ENCODE results near the gene CYP27C1.
A peak's percentile ranks its signal among the peaks of the same experiment; 100 is the strongest.

CYP27C1 gene

DNA sequence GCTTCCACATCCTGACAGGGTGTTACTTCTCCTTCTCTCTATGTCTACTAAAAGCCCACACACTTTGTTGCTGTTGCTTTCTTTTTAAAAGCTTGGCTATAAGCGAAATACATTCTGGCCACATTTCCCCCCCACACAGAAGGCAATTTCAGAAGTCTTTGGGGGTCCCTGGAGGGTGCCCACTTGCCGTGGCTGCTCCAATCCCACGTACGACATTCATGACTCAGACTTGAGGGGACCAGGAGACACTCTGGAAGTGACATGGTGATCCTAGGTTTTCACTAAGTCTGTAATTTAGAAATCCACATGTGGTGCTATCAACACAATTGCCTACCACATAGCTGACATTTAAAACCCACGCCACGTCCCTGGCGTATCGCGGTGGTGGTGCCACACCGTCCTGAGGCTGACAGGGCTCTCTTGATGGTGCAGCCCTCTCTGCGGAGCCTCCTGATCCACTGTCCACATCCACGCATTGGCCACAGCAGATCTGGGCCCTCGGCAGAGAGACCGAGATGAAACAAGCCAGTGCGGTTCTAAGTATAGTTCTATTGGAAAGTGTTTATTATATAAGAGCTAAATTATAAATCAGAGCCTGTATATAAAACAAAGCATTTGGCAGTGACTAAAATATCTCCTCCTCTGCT is 42.4 kb downstream of the CYP27C1 start:
- in situ Hi-C loops (cut with MboI; ENCODE audit: low pct_unique_long_range_greater_than_20kb, low sequenced_read_pairs, unreplicated experiment): no loop called here
- TF ChIP-seq, protein P1, sequence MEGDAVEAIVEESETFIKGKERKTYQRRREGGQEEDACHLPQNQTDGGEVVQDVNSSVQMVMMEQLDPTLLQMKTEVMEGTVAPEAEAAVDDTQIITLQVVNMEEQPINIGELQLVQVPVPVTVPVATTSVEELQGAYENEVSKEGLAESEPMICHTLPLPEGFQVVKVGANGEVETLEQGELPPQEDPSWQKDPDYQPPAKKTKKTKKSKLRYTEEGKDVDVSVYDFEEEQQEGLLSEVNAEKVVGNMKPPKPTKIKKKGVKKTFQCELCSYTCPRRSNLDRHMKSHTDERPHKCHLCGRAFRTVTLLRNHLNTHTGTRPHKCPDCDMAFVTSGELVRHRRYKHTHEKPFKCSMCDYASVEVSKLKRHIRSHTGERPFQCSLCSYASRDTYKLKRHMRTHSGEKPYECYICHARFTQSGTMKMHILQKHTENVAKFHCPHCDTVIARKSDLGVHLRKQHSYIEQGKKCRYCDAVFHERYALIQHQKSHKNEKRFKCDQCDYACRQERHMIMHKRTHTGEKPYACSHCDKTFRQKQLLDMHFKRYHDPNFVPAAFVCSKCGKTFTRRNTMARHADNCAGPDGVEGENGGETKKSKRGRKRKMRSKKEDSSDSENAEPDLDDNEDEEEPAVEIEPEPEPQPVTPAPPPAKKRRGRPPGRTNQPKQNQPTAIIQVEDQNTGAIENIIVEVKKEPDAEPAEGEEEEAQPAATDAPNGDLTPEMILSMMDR (IDR thresholded peaks at IDR 0.05; ENCODE audit: extremely low read depth, insufficient read depth, missing control alignments): no peak
- no peak for DNase-seq (ENCODE audit: low spot score)

DNA sequence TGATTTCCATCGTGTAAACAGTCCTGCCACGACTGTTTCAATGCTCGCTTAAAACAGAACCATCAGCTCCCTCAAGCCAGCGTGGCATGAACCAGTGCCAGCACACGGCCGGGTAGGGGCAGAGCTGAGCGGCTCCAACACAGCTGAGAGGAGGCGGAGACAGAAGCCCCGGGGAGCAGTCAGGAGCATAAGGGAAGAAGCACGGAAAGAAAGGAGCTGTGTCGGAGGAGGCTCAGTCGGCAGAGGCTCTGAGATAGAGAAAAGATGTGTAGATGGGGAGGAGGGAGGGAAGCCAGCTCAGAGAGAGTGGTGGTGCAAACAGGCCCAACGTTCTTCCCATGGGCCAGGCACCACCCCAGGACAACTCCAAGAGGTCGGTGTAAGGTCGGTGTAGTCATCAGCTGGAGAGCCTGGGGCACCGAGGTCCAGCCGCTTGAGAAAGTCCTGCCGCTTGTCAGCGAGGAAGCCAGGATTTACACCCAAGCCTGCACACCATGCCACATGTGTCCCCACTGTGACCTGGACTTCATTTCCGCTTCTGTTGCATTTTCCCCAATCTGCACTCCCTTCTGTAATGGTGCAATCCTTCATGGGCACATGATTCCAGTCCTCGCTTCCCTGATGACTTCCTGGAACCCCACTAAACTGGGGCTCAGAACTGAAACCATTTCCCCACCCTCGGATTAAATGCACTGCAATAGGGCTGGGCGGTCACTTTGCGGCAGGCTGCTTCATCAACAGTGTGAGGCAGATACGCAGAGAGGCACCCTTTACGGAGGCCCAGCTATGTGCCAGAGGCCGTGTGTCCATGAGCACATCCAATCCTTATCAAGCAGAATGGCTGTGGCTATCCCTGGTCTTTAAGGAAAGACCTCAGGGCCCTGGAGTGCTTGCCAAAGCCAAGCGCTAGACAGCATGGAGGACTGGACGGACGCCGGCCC is 43.5 kb downstream of the CYP27C1 start:
- TF ChIP-seq, protein P1 (IDR thresholded peaks at IDR 0.05; ENCODE audit: extremely low read depth, insufficient read depth, missing control alignments): no peak
- in situ Hi-C loops (cut with MboI; ENCODE audit: low pct_unique_long_range_greater_than_20kb, low sequenced_read_pairs, unreplicated experiment): no loop called here
- no peak for DNase-seq (ENCODE audit: low spot score)

- in situ Hi-C loops (cut with MboI; ENCODE audit: low pct_unique_long_range_greater_than_20kb, low sequenced_read_pairs, unreplicated experiment): no loop called here
- DNase-seq (ENCODE audit: low spot score): no peak
- TF ChIP-seq, protein P1 (IDR thresholded peaks at IDR 0.05; ENCODE audit: extremely low read depth, insufficient read depth, missing control alignments): no peak
Measured at GRCh38 chr2:127175751-127176354, 44.2 kb downstream of the CYP27C1 start.

DNA sequence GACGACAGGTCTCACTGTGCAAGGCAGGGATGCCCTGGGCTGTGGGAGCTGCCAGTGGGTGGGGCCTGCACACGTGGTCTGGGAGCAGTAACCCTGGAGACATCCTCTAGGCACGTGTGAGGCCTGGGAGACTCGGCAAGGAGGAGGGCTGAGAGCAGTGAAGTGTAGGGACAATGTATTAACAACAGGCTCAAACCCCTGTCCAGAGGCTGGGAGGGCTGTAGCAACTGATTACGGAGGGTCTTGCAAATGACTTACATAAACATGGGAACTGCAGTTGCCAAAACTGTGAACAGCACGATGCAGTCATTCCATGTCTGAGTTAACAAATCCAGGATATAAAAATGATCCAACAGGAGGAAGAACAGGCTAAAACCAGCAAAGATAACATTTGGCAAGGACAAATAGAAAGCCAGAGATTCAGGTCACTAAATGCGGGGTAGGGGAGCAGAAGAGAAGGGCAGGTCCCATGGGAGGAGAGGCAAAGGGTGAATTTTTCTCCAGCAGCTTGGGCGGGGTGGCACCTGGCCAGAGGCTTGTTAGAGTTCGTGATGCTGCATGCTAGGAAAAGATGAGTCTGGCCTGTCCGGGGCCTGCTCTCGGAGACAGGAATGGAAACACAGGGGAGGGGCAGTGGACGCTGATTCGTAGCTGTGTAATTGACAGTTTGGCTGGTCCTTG is 44.9 kb downstream of the CYP27C1 start:
- no peak for DNase-seq (ENCODE audit: low spot score)
- in situ Hi-C loops (cut with MboI; ENCODE audit: low pct_unique_long_range_greater_than_20kb, low sequenced_read_pairs, unreplicated experiment): no loop called here
- TF ChIP-seq, protein P1 (IDR thresholded peaks at IDR 0.05; ENCODE audit: extremely low read depth, insufficient read depth, missing control alignments): no peak

GRCh38 chr2:127174640-127175039 is 45.5 kb downstream of the CYP27C1 start:
- no peak for DNase-seq (ENCODE audit: low spot score)
- in situ Hi-C loops (cut with MboI; ENCODE audit: low pct_unique_long_range_greater_than_20kb, low sequenced_read_pairs, unreplicated experiment): no loop called here
- TF ChIP-seq, protein P1 (IDR thresholded peaks at IDR 0.05; ENCODE audit: extremely low read depth, insufficient read depth, missing control alignments): no peak

- TF ChIP-seq, protein P1 (IDR thresholded peaks at IDR 0.05; ENCODE audit: extremely low read depth, insufficient read depth, missing control alignments): peak; percentile 34
- DNase-seq (ENCODE audit: low spot score): no peak
- in situ Hi-C loops (cut with MboI; ENCODE audit: low pct_unique_long_range_greater_than_20kb, low sequenced_read_pairs, unreplicated experiment): no loop called here
Measured at GRCh38 chr2:127174136-127174535, 46.0 kb downstream of the CYP27C1 start.

Data from GM13977 (cell line).